HEK293 (cell line): ENCODE data around the gene ATRNL1.

Experiments
- KLF8 ChIP-seq: fragments of 450-650 bp; formaldehyde crosslinking; IDR thresholded peaks from 2 replicates; pipeline ENCODE4 v1.5.1; 2016; ENCODE audit warnings: missing biosample characterization, missing genetic modification characterization
- ZNF19 ChIP-seq: fragments of 450-650 bp; formaldehyde crosslinking; IDR thresholded peaks from 2 replicates; pipeline ENCODE4; 2016; ENCODE audit warnings: missing biosample characterization, missing genetic modification characterization, low read depth
- ZNF747 ChIP-seq: fragments of 450-650 bp; formaldehyde crosslinking; IDR thresholded peaks from 2 replicates; pipeline ENCODE4 v1.5.1; 2016; ENCODE audit warnings: missing biosample characterization, missing genetic modification characterization
- TF ChIP-seq, protein P1 (sequence below): fragments of 450-650 bp; formaldehyde crosslinking; IDR thresholded peaks from 2 replicates; pipeline ENCODE4 v1.5.1; 2016; ENCODE audit warnings: missing biosample characterization, missing genetic modification characterization
- TF ChIP-seq, protein P2 (sequence below): fragments of 450-650 bp; formaldehyde crosslinking; IDR thresholded peaks from 2 replicates; pipeline ENCODE4 v1.5.1; 2017; ENCODE audit warnings: missing biosample characterization, missing genetic modification characterization
- TF ChIP-seq, protein P3 (sequence below): fragments of 450-650 bp; formaldehyde crosslinking; IDR thresholded peaks from 2 replicates; pipeline ENCODE4 v1.5.1; 2016; ENCODE audit warnings: missing biosample characterization, missing genetic modification characterization
- TF ChIP-seq, protein P4 (sequence below): fragments of 450-650 bp; formaldehyde crosslinking; IDR thresholded peaks from 2 replicates; pipeline ENCODE4 v1.5.1; 2016; ENCODE audit warnings: missing biosample characterization, missing genetic modification characterization

DNA sequence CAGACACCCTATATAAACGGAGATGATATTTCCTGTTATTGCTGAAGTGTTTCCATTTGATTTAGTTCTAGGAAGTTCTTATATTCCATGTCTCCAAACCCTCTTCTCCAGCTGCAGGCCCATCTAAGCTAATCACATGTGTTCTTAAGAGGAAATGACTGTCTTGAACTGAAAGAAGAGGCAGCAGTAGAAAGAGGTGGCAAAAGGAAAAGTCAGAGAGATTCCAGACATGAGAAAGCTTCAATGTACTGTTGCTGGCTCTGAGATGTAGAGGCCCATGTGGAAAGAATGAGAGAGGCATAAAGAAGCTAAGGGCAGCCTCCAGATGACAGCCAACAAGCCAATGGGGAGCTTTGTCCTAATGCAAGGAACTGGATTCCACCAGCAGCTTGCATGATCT is 892.6 kb downstream of the ATRNL1 start:
- TF ChIP-seq ZNF747 (tag by site-specific recombination) (no peak), KLF8 (tag by site-specific recombination) (no peak), ZNF19 (tag by site-specific recombination) (no peak)
- TF ChIP-seq, protein P1, sequence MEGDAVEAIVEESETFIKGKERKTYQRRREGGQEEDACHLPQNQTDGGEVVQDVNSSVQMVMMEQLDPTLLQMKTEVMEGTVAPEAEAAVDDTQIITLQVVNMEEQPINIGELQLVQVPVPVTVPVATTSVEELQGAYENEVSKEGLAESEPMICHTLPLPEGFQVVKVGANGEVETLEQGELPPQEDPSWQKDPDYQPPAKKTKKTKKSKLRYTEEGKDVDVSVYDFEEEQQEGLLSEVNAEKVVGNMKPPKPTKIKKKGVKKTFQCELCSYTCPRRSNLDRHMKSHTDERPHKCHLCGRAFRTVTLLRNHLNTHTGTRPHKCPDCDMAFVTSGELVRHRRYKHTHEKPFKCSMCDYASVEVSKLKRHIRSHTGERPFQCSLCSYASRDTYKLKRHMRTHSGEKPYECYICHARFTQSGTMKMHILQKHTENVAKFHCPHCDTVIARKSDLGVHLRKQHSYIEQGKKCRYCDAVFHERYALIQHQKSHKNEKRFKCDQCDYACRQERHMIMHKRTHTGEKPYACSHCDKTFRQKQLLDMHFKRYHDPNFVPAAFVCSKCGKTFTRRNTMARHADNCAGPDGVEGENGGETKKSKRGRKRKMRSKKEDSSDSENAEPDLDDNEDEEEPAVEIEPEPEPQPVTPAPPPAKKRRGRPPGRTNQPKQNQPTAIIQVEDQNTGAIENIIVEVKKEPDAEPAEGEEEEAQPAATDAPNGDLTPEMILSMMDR (tag by site-specific recombination), result no peak
- TF ChIP-seq, protein P2, sequence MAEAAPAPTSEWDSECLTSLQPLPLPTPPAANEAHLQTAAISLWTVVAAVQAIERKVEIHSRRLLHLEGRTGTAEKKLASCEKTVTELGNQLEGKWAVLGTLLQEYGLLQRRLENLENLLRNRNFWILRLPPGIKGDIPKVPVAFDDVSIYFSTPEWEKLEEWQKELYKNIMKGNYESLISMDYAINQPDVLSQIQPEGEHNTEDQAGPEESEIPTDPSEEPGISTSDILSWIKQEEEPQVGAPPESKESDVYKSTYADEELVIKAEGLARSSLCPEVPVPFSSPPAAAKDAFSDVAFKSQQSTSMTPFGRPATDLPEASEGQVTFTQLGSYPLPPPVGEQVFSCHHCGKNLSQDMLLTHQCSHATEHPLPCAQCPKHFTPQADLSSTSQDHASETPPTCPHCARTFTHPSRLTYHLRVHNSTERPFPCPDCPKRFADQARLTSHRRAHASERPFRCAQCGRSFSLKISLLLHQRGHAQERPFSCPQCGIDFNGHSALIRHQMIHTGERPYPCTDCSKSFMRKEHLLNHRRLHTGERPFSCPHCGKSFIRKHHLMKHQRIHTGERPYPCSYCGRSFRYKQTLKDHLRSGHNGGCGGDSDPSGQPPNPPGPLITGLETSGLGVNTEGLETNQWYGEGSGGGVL (tag by site-specific recombination), result no peak
- TF ChIP-seq, protein P3, sequence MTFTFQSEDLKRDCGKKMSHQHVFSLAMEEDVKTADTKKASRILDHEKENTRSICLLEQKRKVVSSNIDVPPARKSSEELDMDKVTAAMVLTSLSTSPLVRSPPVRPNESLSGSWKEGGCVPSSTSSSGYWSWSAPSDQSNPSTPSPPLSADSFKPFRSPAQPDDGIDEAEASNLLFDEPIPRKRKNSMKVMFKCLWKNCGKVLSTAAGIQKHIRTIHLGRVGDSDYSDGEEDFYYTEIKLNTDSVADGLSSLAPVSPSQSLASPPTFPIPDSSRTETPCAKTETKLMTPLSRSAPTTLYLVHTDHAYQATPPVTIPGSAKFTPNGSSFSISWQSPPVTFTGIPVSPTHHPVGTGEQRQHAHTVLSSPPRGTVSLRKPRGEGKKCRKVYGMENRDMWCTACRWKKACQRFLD (tag by site-specific recombination), result no peak
- TF ChIP-seq, protein P4, sequence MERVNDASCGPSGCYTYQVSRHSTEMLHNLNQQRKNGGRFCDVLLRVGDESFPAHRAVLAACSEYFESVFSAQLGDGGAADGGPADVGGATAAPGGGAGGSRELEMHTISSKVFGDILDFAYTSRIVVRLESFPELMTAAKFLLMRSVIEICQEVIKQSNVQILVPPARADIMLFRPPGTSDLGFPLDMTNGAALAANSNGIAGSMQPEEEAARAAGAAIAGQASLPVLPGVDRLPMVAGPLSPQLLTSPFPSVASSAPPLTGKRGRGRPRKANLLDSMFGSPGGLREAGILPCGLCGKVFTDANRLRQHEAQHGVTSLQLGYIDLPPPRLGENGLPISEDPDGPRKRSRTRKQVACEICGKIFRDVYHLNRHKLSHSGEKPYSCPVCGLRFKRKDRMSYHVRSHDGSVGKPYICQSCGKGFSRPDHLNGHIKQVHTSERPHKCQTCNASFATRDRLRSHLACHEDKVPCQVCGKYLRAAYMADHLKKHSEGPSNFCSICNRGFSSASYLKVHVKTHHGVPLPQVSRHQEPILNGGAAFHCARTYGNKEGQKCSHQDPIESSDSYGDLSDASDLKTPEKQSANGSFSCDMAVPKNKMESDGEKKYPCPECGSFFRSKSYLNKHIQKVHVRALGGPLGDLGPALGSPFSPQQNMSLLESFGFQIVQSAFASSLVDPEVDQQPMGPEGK (tag by site-specific recombination), result no peak
